ENCODE results near the gene ADCY9. TPM values are rescaled to one million over a fixed set of nuclear protein-coding genes. Genes with fewer than 3 reads are reported as not detected.

Gene ADCY9
- total RNA-seq, 1 experiment from 2014 or later, result 4.7 TPM

- 0 out of 5 replicates have a peak, but pooled peaks cover 0 to 2% of the 10 kb centered on the region in 2 experiments for H3K9me3 Mint-ChIP-seq
- no peak overlapping the region for H3T11ph ChIP-seq (ENCODE audit: low read length)
- no peak overlapping the region for H2BK12ac ChIP-seq (ENCODE audit: insufficient read length, low read depth, low read length)
- H2AK5ac ChIP-seq (ENCODE audit: insufficient read length, low read length), result no peak overlapping the region
- no peak for TF ChIP-seq CTCF (conservative IDR thresholded peaks at IDR 0.05)
- no peak overlapping the region for H3K27ac ChIP-seq (ENCODE audit: insufficient read length, low read depth, low read length)
- H4K20me1 ChIP-seq (ENCODE audit: control insufficient read depth, insufficient read depth, insufficient read length), result no peaks in the 10 kb centered on the region
- H3K4me3 Mint-ChIP-seq, result no peak overlapping the region
- H3K4me1 ChIP-seq (ENCODE audit: insufficient read depth, low read length), result no peaks in the 10 kb centered on the region
- whole genome bisulfite sequencing (ENCODE audit: extremely low coverage, insufficient read length, low lambda C conversion rate), result no CpG with 5 or more reads among the region's 4 CpGs
- peaks cover 7% of the 10 kb centered on the region for H3K23me2 ChIP-seq (ENCODE audit: insufficient read length, low read depth, low read length, poor library complexity, severe bottlenecking)
- no peak overlapping the region for H3K14ac ChIP-seq (ENCODE audit: insufficient read depth, low read length)
- no peak overlapping the region for H3K18ac ChIP-seq (ENCODE audit: insufficient read length, low read depth, low read length)
- no peak overlapping the region for H3K56ac ChIP-seq (ENCODE audit: insufficient read length, low read depth, low read length)
- H3K4ac ChIP-seq (ENCODE audit: low read depth, low read length), result no peak overlapping the region
- H3K27ac Mint-ChIP-seq, result no peak overlapping the region
- no peaks in the 10 kb centered on the region for H3K79me1 ChIP-seq (ENCODE audit: insufficient read depth, low read depth, low read length, poor library complexity, severe bottlenecking)
- no peak overlapping the region for H2BK15ac ChIP-seq (ENCODE audit: low read depth, low read length)
- H3K79me2 ChIP-seq (ENCODE audit: insufficient read depth, low read length), result no peaks in the 10 kb centered on the region
- peaks cover 5 to 6% of the 10 kb centered on the region in 2 experiments for H3K4me1 Mint-ChIP-seq
- no peak overlapping the region for H2BK20ac ChIP-seq (ENCODE audit: low read depth, low read length, poor library complexity, severe bottlenecking)
- no peaks in the 10 kb centered on the region for H3K36me3 Mint-ChIP-seq (ENCODE audit: insufficient read depth in 1 of 3, low read depth in 3 of 3)
- H2BK120ac ChIP-seq (ENCODE audit: low read depth, low read length, poor library complexity, severe bottlenecking), result no peak overlapping the region
- no peak overlapping the region for H3K9ac ChIP-seq (ENCODE audit: extremely low read depth, insufficient read length, low read length)
- no peak overlapping the region for H3K4me2 ChIP-seq (ENCODE audit: insufficient read depth, insufficient read length, low read length)
- H3K9me3 ChIP-seq (ENCODE audit: control insufficient read depth, low read depth, low read length), result no peaks in the 10 kb centered on the region
- no peak overlapping the region for H2AFZ ChIP-seq (ENCODE audit: low read length)
- H4K5ac ChIP-seq (ENCODE audit: insufficient read length, low read depth, low read length), result no peak overlapping the region
- no peak overlapping the region for H2BK5ac ChIP-seq (ENCODE audit: insufficient read length, low read length)
- no peak overlapping the region for H4K8ac ChIP-seq (replicated peaks; ENCODE audit: insufficient read length, low read depth, low read length)
- H3K27me3 ChIP-seq (ENCODE audit: insufficient read depth, low read length), result no peaks in the 10 kb centered on the region; the same call in 1 of the 2 replicates
- peaks cover 61% of the 10 kb centered on the region for H3K27me3 Mint-ChIP-seq (ENCODE audit: low read depth)
- no peak overlapping the region for H4K91ac ChIP-seq (ENCODE audit: insufficient read length, low read depth, low read length)
- H3K23ac ChIP-seq (ENCODE audit: insufficient read length, low read depth, low read length), result no peak overlapping the region
- no peak for DNase-seq
Measured at GRCh38 chr16:4120176-4120575, 3.9 kb upstream of the ADCY9 start.

Measured in H9 (cell line).